GM19455 (cell line): ENCODE data around the gene KRT222.

Experiments used
- ATAC-seq: cut with Tn5 transposase; IDR thresholded peaks from one replicate; pipeline ENCODE4 v1.9.1; 2021; ENCODE audit not compliant: unreplicated experiment

The KRT222 gene

GRCh38 chr17:40615841-40616476 is 49.0 kb downstream of the KRT222 start:
- no peak for ATAC-seq

GRCh38 chr17:40615068-40615840 is 49.7 kb downstream of the KRT222 start:
- no peak for ATAC-seq

GRCh38 chr17:40614431-40615067 is 50.4 kb downstream of the KRT222 start:
- no peak for ATAC-seq

- ATAC-seq: no peak
Observed at GRCh38 chr17:40613467-40614154, 51.4 kb downstream of the KRT222 start.

- ATAC-seq: no peak
Observed at GRCh38 chr17:40612599-40613244, 52.3 kb downstream of the KRT222 start.

GRCh38 chr17:40611840-40612474 is 53.0 kb downstream of the KRT222 start:
- ATAC-seq: no peak

GRCh38 chr17:40610359-40610758 is 54.6 kb downstream of the KRT222 start:
- no peak for ATAC-seq

GRCh38 chr17:40608061-40608581 is 56.9 kb downstream of the KRT222 start:
- no peak for ATAC-seq

- no peak for ATAC-seq
Observed at GRCh38 chr17:40607641-40608040, 57.3 kb downstream of the KRT222 start.

GRCh38 chr17:40606548-40607353 is 58.2 kb downstream of the KRT222 start:
- no peak for ATAC-seq

GRCh38 chr17:40605306-40605705 is 59.7 kb downstream of the KRT222 start:
- no peak for ATAC-seq
